PC-3 (cell line): Measurements from ENCODE around the gene UACA.

ENCODE experiments used
- CTCF ChIP-seq: fragments of 300-600 bp; sonication (generic); conservative IDR thresholded peaks from 2 replicates; pipeline ENCODE4 v1.5.1; 2017; ENCODE audit warnings: antibody characterized with exemption, low read depth, mild to moderate bottlenecking, low read length
- EZH2 ChIP-seq: fragments of 300-600 bp; sonication (generic); IDR thresholded peaks from one replicate; pipeline ENCODE4 v1.6.1; 2017; ENCODE audit warnings: antibody characterized with exemption, mild to moderate bottlenecking, low read length; ENCODE audit not compliant: unreplicated experiment
- EZH2phosphoT487 ChIP-seq: fragments of 300-600 bp; sonication (generic); IDR thresholded peaks from 2 replicates; pipeline ENCODE4 v1.6.1; 2018; ENCODE audit warnings: mild to moderate bottlenecking, antibody characterized with exemption, low read length, borderline replicate concordance

GRCh38 chr15:70708839-70709238 lies 54.5 kb downstream of the UACA start:
- no peak for TF ChIP-seq EZH2
- TF ChIP-seq CTCF: no peak
- TF ChIP-seq EZH2phosphoT487: no peak
